ENCODE measurements around the gene ARL16.

ARL16 gene

GRCh38 chr17:81716674-81716996 is 33.0 kb upstream of the ARL16 start:
- H3K36me3 ChIP-seq (replicated peaks) = no peaks in the 10 kb centered on the region
- no peak overlapping the region for H3K4me3 ChIP-seq (ENCODE audit: low read depth, low read length)
- TF ChIP-seq CTCF (IDR thresholded peaks at IDR 0.05; ENCODE audit: low read depth, low read length, missing control alignments) = no peak
- DNase-seq = no peak
- H3K27ac ChIP-seq = no peak overlapping the region
- in situ Hi-C loops (cut with HindIII; ENCODE audit: low pct_ligation_motif_present, low sequenced_read_pairs) = no loop called here
- no peaks in the 10 kb centered on the region for H3K27me3 ChIP-seq (replicated peaks)

GRCh38 chr17:81715872-81716673 is 32.5 kb upstream of the ARL16 start:
- Histone ChIP-seq H3K36me3 (replicated peaks) (no peaks in the 10 kb centered on the region), H3K4me3 (ENCODE audit: low read depth, low read length) (no peak overlapping the region), H3K27ac (no peak overlapping the region), H3K27me3 (replicated peaks) (no peaks in the 10 kb centered on the region)
- no peak for TF ChIP-seq CTCF (IDR thresholded peaks at IDR 0.05; ENCODE audit: low read depth, low read length, missing control alignments)
- no peak for DNase-seq
- in situ Hi-C loops (cut with HindIII; ENCODE audit: low pct_ligation_motif_present, low sequenced_read_pairs) = no loop called here

- DNase-seq = no peak
- in situ Hi-C loops (cut with HindIII; ENCODE audit: low pct_ligation_motif_present, low sequenced_read_pairs) = no loop called here
- H3K36me3 ChIP-seq (replicated peaks) = no peaks in the 10 kb centered on the region
Observed at GRCh38 chr17:81715107-81715871, 31.7 kb upstream of the ARL16 start.

GRCh38 chr17:81714412-81715106 is 31.0 kb upstream of the ARL16 start:
- in situ Hi-C loops (cut with HindIII; ENCODE audit: low pct_ligation_motif_present, low sequenced_read_pairs) = no loop called here
- no peaks in the 10 kb centered on the region for H3K27me3 ChIP-seq (replicated peaks)
- H3K4me3 ChIP-seq (ENCODE audit: low read depth, low read length) = no peak overlapping the region
- no peak for TF ChIP-seq CTCF (IDR thresholded peaks at IDR 0.05; ENCODE audit: low read depth, low read length, missing control alignments)
- H3K36me3 ChIP-seq (replicated peaks) = no peaks in the 10 kb centered on the region
- H3K27ac ChIP-seq = no peak overlapping the region
- DNase-seq = no peak

More at GRCh38 chr17:81715107-81715871, 31.7 kb upstream of the ARL16 start:
- H3K27me3 ChIP-seq (replicated peaks) = no peaks in the 10 kb centered on the region
- no peak overlapping the region for H3K27ac ChIP-seq
- TF ChIP-seq CTCF (IDR thresholded peaks at IDR 0.05; ENCODE audit: low read depth, low read length, missing control alignments) = no peak
- no peak overlapping the region for H3K4me3 ChIP-seq (ENCODE audit: low read depth, low read length)

GRCh38 chr17:81713556-81714411 is 30.2 kb upstream of the ARL16 start:
- in situ Hi-C loops (cut with HindIII; ENCODE audit: low pct_ligation_motif_present, low sequenced_read_pairs) = no loop called here
- peak overlapping the region; percentile 26 for H3K4me3 ChIP-seq (ENCODE audit: low read depth, low read length)
- TF ChIP-seq CTCF (IDR thresholded peaks at IDR 0.05; ENCODE audit: low read depth, low read length, missing control alignments) = no peak
- H3K27ac ChIP-seq = no peak overlapping the region
- no peaks in the 10 kb centered on the region for H3K36me3 ChIP-seq (replicated peaks)
- H3K27me3 ChIP-seq (replicated peaks) = no peaks in the 10 kb centered on the region
- DNase-seq = no peak

All from brain microvascular endothelial cell (primary cell).